NCI-H2107 treated with DMSO at 0.1 percent for 48 hours (cell line): ENCODE data around the gene DZIP1.

Experiments used
- DNase-seq: peaks from one replicate; lab custom pipeline; 2025; ENCODE audit not compliant: unreplicated experiment; lab: John Stamatoyannopoulos, UW

The DZIP1 gene

DNA sequence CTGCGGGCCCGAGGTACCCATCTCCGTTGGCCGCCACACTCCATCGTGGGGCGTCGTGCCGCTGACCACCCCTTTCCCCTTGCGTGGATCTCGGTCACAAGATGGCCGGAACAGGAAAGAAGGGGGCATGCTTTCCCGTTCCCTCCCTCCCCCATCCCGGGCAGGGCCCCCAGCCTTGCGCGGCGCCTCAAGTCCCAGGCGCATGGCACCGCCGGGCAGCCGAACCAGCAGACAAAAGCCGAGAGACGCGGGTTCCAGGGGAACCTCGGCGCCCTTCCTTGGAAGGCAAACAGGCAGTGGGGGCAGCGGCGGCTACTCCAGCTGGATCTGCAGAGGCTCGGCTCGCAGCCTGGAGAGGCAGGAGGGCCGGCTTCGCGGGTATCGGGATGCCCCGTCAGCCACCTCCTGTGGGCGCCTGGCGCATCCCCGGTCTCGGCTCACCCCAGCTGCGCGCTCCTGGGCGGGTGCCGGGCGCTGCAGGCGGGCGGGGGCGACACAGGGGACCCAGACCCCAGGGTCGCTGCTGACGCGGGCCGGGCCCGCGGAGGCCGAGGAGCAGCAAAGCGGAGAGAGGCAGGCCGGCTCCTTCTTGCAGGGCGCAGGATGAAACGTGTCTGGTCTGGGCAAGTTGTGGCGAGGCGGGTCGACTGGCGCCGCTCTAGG lies 439 bp downstream of the DZIP1 start:
- DNase-seq = no peak

DNA sequence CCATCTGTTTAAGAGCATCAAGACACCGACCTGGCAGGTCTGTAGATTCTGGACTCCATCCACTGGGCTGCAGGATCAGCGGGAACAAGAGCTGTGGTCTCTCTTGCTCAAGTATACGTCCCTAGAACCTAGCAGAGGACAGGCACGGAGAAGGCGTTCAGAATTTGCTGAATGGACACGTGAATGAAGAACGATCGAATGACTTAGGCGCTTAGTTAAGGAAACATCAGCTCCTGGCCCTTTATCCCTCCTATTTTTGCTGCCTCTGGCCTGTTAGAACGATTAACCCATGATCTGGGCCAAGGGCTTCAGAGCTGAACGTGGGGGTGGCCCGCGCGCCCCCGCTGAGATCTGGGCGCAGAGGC lies 953 bp downstream of the DZIP1 start:
- no peak for DNase-seq

DNA sequence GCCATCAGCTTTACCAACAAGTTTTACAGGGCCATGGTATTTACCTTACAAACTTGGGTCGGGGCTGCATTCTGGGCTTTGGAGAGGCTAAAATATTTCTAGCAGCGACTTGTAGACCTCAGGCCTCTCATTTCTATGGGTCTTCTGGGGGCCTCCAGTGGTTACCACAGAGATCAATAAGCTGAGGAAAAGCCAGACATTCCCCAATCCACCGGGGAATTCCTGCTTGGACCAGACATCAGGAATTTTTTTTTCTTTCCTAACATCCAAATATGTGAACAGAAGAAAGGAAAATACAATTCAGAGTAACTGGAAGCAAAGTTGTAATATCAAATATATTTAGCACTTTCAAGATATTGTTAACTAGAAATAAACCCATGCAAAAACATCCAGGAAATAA lies 1.5 kb downstream of the DZIP1 start:
- no peak for DNase-seq

- DNase-seq = no peak
Observed at GRCh38 chr13:95642028-95642621, 2.4 kb downstream of the DZIP1 start.

DNA sequence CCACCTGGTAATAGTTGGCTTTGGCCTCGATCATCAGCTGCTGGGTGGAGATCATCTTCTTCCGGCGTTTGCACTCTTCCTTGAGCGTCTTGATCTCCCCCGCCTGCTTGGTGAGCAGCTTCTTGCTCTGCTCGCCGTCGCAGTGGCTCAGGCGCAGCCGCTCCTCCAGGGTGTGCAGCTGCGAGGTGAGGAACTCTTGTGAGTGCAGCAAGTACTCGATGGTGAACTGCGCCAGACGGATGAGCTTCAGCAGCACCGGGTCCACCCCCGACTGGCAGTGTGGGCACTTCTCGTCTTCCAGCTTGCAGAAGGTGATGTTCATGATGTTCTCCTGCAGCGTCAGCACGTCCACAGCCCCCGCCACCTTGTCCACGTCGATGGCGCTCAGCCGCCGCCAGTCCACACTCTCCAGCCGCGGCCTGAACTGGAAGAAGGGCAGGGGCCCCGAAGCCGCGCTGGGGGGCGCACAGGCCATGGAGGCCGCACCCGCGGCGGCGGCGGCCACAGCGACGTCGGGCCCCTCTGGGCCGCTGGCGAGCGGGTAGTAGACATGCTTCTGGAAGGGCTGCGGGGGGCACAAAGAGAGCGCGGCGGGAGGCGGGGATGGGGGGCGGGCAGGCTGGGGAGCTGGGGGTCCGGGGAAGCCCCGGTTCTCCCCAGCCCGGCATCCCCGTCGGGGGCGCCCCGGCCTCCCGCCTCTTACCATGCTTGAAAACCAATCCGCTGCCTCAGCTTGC lies 3.0 kb downstream of the DZIP1 start:
- no peak for DNase-seq

DNA sequence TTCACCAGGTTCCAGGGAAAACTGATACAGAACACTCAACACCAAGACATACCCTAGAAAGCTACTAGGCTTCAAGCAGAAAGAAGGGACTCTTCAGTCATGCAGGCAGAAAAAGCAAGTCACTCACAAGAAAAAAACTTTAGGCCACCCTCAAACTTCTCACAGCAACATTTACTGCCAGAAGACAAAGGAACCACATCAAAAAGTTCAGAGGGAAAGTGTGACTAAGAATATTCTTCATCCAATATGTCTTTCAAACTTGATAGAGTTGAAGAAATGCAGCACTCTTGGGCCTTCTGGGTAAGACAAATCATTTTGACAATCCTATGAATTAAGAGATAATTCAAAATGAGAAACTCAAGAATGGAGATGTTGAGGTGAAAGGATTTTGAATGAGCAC lies 7.7 kb downstream of the DZIP1 start:
- DNase-seq = no peak

- no peak for DNase-seq
Observed at GRCh38 chr13:95630593-95630992, 13.9 kb downstream of the DZIP1 start.

- DNase-seq = no peak
Observed at GRCh38 chr13:95629071-95629470, 15.4 kb downstream of the DZIP1 start.

GRCh38 chr13:95628488-95628887 lies 16.0 kb downstream of the DZIP1 start:
- DNase-seq = no peak

- DNase-seq = no peak
Observed at GRCh38 chr13:95627590-95627989, 16.9 kb downstream of the DZIP1 start.

DNA sequence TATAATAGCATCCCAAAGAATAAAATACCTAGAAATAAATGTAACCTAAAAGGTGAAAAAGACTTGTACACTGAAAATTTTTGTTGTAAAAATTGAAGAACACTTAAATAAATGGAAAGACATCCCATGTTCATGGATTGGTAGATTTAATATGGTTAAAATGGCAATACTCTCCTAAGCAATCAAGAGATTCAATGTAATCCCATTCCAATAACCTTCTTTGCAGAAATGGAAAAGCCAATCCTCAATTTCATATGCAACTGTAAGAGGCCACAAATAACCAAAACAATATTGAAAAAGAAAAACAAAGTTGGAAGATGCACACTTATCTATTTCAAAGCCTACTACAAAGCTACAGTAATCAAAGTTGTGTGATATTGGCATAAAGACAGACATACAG lies 17.7 kb downstream of the DZIP1 start:
- DNase-seq = no peak

DNA sequence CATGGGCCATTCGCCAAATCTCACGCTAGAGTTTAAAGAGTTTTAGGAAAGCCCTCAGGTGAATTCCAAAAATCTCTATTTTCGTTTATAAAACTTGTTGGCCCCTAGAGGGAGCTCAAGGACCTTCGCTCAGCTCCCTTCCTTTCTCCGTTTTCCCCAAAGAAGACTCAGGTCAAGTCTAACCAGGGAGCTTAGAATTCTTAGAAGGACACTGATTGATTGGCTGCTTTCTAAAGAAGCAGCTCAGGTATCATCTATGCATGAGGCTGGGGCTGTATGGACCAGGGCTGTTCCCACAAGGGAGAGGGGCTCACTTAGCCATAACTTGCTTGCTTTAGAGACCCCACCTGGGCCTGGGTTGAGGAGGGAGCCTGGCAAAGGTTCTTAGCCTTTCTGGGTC lies 20.5 kb downstream of the DZIP1 start:
- no peak for DNase-seq

- DNase-seq = no peak
Observed at GRCh38 chr13:95623141-95623540, 21.4 kb downstream of the DZIP1 start.

- DNase-seq = no peak
Observed at GRCh38 chr13:95620825-95621498, 23.5 kb downstream of the DZIP1 start.

DNA sequence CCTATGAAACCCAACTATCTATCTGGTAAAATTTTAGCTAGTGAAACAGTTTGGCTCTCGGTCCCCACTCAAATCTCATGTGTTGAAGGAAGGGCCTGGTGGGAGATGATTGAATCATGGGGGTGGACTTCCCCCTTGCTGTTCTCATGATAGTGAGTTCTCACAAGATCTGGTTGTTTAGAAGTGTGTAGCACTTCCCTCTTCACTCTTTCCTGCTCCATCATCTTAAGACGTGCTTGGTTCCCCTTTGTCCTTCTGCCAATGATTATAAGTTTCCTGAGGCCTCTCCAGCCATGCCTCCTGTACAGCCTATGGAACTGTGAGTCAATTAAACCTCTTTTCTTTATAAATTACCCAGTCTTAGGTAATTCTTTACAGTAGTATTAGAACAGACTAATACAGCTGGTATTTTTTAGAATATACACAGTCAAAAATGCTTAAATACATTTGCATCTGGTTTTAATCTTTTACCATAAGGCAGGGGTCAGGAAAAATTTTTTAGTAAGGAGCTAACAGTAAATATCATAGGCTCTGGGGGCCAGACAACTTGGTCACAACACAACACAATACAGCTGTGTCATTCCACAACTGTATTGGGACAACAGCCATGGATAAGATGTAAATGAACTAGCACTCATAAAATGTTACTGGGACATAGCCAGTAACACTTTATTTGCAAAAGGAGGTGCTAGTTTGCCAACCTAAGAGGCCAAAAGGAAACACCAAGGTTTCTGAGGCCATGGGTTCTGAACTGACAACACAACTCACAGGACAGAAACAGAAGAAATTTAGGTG lies 24.3 kb downstream of the DZIP1 start:
- no peak for DNase-seq

- DNase-seq = no peak
Observed at GRCh38 chr13:95615539-95615938, 29.0 kb downstream of the DZIP1 start.

GRCh38 chr13:95614641-95615245 lies 29.8 kb downstream of the DZIP1 start:
- no peak for DNase-seq

DNA sequence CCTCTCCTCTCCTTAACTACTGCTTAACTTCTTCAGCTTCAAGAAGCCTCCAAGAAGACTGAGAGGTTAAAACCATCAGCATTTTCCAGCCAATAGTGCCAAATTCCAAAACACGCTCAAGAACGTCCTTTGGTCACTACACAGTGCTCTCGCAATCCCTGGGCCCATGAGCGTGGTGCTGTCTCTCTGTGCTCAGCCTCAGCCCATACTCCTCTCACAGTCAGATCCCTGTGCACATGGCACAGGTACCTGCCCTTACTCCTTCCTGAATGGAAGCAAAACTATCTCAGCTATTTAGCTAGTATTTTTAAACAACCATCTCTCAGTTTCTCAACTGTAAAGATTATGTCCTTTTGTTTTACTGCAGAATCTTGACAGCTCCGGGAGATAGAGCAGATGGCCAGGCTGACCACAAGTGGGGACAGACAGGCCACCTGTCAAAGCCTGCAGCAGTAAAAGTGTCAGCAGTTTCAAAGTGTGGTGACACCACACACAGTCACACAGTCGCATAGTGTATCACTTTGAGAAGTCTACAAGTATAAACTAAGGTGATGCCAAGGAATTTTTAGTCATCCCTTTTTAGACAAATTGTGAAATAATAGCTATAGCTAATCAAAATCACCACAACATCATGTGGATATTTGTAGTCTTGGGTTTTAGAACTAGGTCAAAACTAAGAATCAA lies 35.7 kb downstream of the DZIP1 start:
- no peak for DNase-seq

DNA sequence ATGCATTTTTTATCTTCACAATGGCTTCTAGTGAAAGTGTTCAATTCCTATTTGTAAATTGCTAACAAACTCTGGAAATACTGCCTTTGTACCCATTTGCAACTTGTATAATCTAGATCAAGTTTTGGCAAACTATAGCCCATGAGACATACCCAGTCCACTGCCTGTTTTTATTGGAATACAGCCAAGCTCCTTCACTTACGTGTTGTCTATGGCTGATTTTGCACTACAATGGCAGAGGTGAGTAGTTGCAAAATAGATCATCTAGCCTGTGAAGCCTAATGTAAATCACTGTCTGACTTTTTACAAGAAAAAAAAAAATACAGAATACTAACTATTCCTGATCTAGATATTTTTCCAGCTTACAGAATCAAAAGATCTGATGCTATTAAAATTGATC lies 37.1 kb downstream of the DZIP1 start:
- no peak for DNase-seq

DNA sequence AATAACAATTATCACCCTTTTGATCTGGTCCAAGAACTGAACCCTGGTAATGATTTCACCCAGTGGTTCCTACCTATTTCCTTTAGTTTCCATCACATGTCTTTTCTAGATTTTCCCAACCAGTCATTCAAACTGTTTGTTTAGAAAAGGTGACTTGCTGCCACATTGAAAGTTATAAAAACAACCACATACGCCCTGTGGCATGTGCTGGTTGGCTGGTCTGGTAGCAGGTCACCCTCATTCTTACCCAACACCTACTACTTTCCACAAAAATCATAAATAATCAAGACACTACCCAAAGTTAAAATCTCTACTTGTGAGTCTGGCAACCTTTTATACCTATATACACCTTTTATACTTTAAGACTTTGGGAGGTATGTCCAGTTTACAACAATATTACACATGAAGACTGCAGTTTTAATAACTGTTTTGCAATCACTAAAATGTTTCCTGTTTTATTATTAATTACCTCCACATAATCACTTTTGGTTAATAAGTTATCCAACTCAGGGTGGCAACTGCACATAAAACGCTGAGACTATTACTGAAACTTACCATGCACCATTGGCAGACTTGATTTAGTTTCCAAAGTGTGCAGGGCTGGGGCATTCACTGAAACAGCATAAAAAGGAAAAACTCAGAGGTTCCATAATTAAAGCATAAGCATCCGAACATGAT lies 38.9 kb downstream of the DZIP1 start:
- DNase-seq = no peak
